Neural crest cell (in vitro differentiated cells): ENCODE data around the gene MUC5AC. TPM values are rescaled to one million over a fixed set of nuclear protein-coding genes. Genes with fewer than 3 reads are reported as not detected.

Experiments used
- DNase-seq: peaks from one replicate; pipeline ENCODE4 v3.0.0; 2021; ENCODE audit warnings: low read depth, mixed read lengths, low spot score
- H3K27ac Mint-ChIP-seq: one replicate; pipeline ENCODE4 v1.8.0; 2021; ENCODE audit warnings: mild to moderate bottlenecking, mixed read lengths; ENCODE audit not compliant: unreplicated experiment
- H3K27me3 Mint-ChIP-seq: 2 replicates; pipeline ENCODE4 v1.8.0; 2021; ENCODE audit warnings: low read depth, mild to moderate bottlenecking, mixed read lengths
- H3K36me3 Mint-ChIP-seq: 2 replicates; pipeline ENCODE4 v1.8.0; 2021; ENCODE audit warnings: low read depth, mild to moderate bottlenecking, mixed read lengths
- H3K4me1 Mint-ChIP-seq: 2 replicates; pipeline ENCODE4 v1.8.0; 2021; ENCODE audit warnings: mixed read lengths
- H3K4me3 Mint-ChIP-seq: one replicate; pipeline ENCODE4 v1.8.0; 2021; ENCODE audit warnings: mild to moderate bottlenecking, mixed read lengths
- H3K9me3 Mint-ChIP-seq: 2 replicates; pipeline ENCODE4 v1.8.0; 2021; ENCODE audit warnings: mixed read lengths
- CTCF ChIP-seq: fragments of 200-600 bp; sonication (generic); conservative IDR thresholded peaks from 2 replicates; pipeline ENCODE4 v1.5.0; 2021; ENCODE audit warnings: antibody characterized with exemption, mild to moderate bottlenecking
- total RNA-seq: library from RNA; stranded (reverse); gene quantifications from 2 replicates; pipeline ENCODE4 v1.2.1, GENCODE V29; 2021

MUC5AC gene
- total RNA-seq, 1 donor from 2014 or later, result not detected

- H3K27me3 Mint-ChIP-seq, result peaks cover 7% of the 10 kb centered on the region
- no peaks in the 10 kb centered on the region for H3K36me3 Mint-ChIP-seq
- H3K4me1 Mint-ChIP-seq, result no peaks in the 10 kb centered on the region
- H3K9me3 Mint-ChIP-seq, result no peaks in the 10 kb centered on the region
- no peak overlapping the region for H3K27ac Mint-ChIP-seq
- TF ChIP-seq CTCF, result no peak
- no peak for DNase-seq
- no peak overlapping the region for H3K4me3 Mint-ChIP-seq
Observed at GRCh38 chr11:1221848-1222311, 64.1 kb downstream of the MUC5AC start.

DNA sequence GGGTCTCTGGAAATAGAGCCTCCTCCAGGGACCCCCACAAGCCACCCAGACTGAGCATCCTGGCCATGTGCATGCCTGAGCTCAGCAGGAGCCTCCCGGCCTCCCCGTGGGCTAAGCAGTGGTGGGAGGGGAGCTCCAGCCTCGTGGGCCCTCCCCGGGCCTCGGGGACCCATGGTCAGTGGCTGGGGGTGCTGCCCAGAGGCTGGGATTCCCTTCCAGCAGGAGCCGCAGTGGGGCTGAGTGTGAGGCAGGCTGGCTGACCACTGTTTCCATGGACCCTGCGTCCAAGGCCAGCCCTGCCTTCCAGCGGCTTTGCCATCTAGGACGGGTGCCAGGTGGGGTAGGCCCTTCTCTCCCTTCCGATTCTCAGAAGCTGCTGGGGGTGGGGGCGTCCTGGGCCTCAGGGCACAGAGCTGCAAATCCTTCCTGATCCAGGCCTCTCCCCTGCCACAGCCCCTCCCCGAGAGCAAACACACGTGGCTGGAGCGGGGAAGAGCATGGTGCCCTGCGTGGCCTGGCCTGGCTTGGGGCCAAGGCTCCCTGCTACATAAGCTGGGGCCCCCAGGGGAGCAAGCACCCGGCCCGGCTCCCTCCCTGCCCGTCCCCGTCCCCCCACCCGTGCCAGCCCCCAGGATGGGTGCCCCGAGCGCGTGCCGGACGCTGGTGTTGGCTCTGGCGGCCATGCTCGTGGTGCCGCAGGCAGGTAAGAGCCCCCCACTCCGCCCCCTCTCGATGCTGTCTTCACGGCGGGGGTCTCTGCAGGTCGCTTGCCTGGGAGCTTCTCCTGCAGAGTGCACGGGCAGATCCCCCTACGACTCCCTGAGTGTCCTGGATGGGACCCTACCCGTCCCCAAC lies 65.0 kb downstream of the MUC5AC start, which contains the start of gene MUC5B:
Gene MUC5B, plus strand, starts transcription at position 576 of the 855 bp plus-strand sequence. Its CDS starts 58 bp downstream, at position 634.
- Mint-ChIP-seq H3K27ac (no peak within 1 kb of the TSS), H3K4me1 (no peaks in the 10 kb centered on the region), H3K36me3 (no peaks in the 10 kb centered on the region), H3K4me3 (no peak within 1 kb of the TSS), H3K9me3 (no peaks in the 10 kb centered on the region), H3K27me3 (peaks cover 2% of the 10 kb centered on the region)
- no peak for TF ChIP-seq CTCF
- DNase-seq, result no peak

DNA sequence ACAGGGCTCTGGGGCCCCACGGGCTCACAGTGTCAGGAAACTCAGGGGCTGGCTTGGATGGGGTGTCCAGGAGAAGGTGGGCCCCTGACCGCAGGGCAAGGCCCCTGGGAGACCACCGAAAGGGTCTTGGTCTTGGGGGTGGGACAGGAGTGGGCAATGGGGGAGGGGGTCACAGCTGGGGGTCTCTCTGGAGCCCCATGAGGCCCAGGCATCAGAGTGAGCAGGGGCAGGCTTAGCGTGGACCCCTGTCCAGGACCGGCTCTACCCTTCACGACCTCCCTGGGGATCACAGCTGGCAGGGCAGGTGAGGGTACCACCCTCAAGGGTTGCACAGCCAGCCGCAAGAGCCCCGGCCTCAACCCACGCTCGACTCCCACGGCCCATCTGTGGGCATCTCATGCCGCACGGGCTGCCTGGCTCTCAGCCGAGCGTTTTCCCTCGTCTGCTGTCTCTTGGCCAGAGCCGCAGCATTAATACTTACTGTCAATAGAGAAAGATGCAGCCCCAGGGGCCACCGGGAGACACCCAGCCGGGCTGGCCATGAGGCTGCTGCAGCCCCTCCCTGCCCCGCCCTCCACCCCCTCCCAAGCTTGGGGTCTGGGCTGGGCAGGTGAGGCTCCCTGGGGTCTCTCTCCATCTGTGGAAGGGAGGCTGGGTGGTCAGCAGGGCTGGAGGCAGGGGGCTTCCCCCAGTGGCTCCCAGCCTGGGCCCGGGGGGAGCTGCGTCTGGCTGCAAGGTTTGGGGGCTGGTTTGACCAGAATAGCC lies 65.8 kb downstream of the MUC5AC start:
- no peak for TF ChIP-seq CTCF
- Mint-ChIP-seq H3K27ac (no peak overlapping the region), H3K9me3 (no peaks in the 10 kb centered on the region), H3K27me3 (peaks cover 2% of the 10 kb centered on the region), H3K4me3 (no peak overlapping the region), H3K36me3 (no peaks in the 10 kb centered on the region), H3K4me1 (no peaks in the 10 kb centered on the region)
- DNase-seq, result no peak

DNA sequence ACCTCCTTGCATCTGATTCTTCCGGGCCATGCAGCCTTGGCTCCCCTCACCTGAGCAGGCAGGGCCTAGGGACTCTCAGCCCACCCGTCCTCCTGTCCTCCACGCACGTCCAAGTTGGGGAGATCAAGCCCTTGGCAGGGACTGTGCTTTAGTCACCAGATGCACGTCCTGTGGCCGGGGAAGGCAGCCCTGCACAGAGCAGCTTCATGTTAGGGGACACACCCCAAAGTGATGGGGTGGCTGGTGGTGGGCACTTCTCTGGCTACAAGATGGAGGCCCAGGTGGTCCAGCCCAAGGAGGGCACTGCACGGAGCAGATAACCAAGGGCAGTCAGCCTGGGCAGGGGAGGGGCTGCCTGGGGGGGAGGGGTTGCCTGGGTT lies 66.3 kb downstream of the MUC5AC start:
- no peak overlapping the region for H3K27ac Mint-ChIP-seq
- peaks cover 2% of the 10 kb centered on the region for H3K27me3 Mint-ChIP-seq
- H3K9me3 Mint-ChIP-seq, result no peaks in the 10 kb centered on the region
- no peaks in the 10 kb centered on the region for H3K4me1 Mint-ChIP-seq
- DNase-seq, result no peak
- TF ChIP-seq CTCF, result no peak
- no peaks in the 10 kb centered on the region for H3K36me3 Mint-ChIP-seq
- H3K4me3 Mint-ChIP-seq, result no peak overlapping the region

DNA sequence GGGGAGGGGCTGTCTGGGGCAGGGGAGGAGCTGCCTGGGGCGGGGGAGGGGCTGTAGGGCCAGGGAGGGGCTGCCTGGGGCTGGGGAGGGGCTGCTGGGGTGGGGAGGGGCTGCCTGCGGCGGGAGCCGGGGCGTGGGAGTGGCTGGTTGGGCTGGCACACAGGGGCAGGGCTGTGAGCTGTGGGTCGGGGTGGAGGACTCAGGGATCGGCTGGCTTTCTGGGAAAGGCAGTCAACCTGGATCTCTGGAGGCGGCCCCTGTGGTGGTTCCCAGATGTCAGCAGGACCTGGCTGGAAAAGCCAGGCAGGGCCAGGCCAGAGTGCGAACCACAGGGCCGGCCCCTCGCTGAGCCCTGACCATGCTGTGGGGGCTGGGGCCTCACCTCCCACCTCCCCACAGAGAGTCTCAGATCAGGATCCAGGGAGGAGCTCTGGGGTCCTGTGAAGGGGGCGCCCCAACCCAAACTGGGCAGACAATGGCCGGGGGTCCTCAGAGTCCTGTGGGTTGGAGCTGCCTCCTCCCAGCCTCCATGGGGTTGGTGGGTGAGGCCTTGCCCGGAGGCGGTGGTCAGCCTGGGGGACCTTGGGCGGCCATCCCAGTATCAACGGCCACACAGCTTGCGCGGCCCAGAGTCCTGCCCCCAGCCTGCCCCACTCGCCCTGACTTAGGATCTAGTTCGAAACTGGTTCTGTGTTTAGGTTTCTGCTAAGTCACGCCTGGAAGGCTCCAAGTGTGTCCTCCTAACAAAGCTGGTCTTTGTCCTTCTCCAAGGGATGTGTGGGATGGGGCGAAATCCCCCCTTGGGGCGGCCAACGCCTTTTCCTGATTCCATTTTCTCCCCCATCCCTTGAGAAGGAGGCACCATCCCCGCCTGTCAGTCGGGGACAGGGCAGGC lies 67.0 kb downstream of the MUC5AC start:
- Mint-ChIP-seq H3K27ac (peak overlapping the region; percentile 84), H3K9me3 (no peaks in the 10 kb centered on the region), H3K4me1 (no peaks in the 10 kb centered on the region), H3K4me3 (no peak overlapping the region), H3K27me3 (peaks cover 2% of the 10 kb centered on the region), H3K36me3 (no peaks in the 10 kb centered on the region)
- TF ChIP-seq CTCF, result no peak
- no peak for DNase-seq
